ENCODE results near the gene SLC6A4. TPM values are rescaled to one million over a fixed set of nuclear protein-coding genes. Genes with fewer than 3 reads are reported as not detected.

SLC6A4 gene
- total RNA-seq, 1 donor from 2014 or later = not detected

GRCh38 chr17:30254150-30254549, 18.7 kb upstream of the SLC6A4 start:
- DNase-seq (ENCODE audit: low read depth) = no peak
- FAIRE-seq = no peak
- H3K36me3 ChIP-seq (ENCODE audit: control insufficient read depth, insufficient read depth, low read length) = peaks cover 3% of the 10 kb centered on the region

DNA sequence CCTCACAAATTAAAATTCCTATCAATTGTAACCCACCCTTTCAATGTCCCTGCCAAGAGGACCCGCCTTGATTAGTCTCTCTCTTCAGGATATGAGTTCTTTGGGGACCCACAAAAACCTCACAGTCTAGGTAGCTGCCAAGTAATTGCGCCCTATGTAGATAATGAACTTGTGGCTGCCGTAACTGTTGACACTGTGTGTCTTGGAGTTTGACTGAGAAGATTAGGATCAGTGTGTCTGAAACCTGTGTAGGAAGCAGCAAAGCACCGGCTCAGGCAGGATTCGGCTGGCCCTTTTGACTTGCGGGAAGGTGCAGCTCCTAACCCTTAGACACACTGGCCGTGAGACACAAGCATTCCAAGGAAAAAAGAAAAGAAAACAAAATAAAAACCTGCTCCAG, 17.8 kb upstream of the SLC6A4 start:
- TF ChIP-seq CTCF (IDR thresholded peaks at IDR 0.05; ENCODE audit: insufficient read depth, low read length, severe bottlenecking) = no peak
- Histone ChIP-seq H3K36me3 (ENCODE audit: control insufficient read depth, insufficient read depth, low read length) (peaks cover 3% of the 10 kb centered on the region), H3K4me3 (ENCODE audit: low read depth, low read length) (no peak overlapping the region), H3K27me3 (ENCODE audit: control insufficient read depth, insufficient read depth, low read length) (no peaks in the 10 kb centered on the region)
- DNase-seq (ENCODE audit: low read depth) = no peak
- no peak for FAIRE-seq

More at GRCh38 chr17:30254150-30254549, 18.7 kb upstream of the SLC6A4 start:
- Histone ChIP-seq H3K27me3 (ENCODE audit: control insufficient read depth, insufficient read depth, low read length) (no peaks in the 10 kb centered on the region), H3K4me3 (ENCODE audit: low read depth, low read length) (no peak overlapping the region)
- no peak for TF ChIP-seq CTCF (IDR thresholded peaks at IDR 0.05; ENCODE audit: insufficient read depth, low read length, severe bottlenecking)

DNA sequence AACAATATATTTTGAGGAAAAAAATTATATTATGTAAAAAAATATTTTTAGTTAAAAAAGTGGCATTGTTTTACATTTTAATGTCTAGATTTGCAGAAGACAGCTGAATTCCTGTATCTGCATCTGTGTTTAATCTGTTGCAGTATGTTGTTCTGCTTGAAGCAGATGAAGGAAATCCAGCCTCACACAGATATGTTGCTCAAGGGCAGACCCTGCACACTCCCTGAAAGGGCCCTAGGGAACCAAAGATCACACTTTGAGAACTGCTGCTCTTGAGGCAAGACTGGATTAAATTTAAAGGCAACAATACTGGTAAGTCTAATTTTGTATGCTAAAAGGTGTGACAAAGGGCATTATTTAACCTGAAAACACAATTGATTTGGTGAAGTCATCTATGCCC, 16.4 kb upstream of the SLC6A4 start:
- no peak for TF ChIP-seq CTCF (IDR thresholded peaks at IDR 0.05; ENCODE audit: insufficient read depth, low read length, severe bottlenecking)
- no peak for FAIRE-seq
- DNase-seq (ENCODE audit: low read depth) = no peak
- no peak overlapping the region for H3K4me3 ChIP-seq (ENCODE audit: low read depth, low read length)
- H3K36me3 ChIP-seq (ENCODE audit: control insufficient read depth, insufficient read depth, low read length) = peaks cover 5% of the 10 kb centered on the region
- H3K27me3 ChIP-seq (ENCODE audit: control insufficient read depth, insufficient read depth, low read length) = no peaks in the 10 kb centered on the region

DNA sequence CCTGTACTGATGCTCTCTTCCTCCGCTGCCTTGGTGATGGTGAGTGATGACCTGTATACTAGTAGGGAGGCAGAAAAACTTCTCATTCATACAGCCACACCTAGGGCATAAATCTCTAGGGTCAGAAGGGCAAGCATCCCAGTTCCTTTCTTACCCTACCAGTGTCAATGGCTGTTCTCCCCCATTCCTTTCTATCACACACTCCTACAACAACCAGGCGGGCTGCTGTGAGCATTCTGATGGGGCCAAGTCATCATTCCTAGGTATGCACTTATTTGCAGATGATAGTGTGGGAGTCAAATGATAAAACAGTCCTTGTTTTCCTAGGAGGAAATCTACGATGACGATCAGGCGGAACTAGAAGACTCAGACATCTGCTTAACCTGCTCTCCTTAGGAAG, 14.0 kb upstream of the SLC6A4 start:
- no peak for TF ChIP-seq CTCF (IDR thresholded peaks at IDR 0.05; ENCODE audit: insufficient read depth, low read length, severe bottlenecking)
- Histone ChIP-seq H3K4me3 (ENCODE audit: low read depth, low read length) (no peak overlapping the region), H3K27me3 (ENCODE audit: control insufficient read depth, insufficient read depth, low read length) (no peaks in the 10 kb centered on the region), H3K36me3 (ENCODE audit: control insufficient read depth, insufficient read depth, low read length) (peaks cover 5% of the 10 kb centered on the region)
- no peak for DNase-seq (ENCODE audit: low read depth)
- FAIRE-seq = no peak

DNA sequence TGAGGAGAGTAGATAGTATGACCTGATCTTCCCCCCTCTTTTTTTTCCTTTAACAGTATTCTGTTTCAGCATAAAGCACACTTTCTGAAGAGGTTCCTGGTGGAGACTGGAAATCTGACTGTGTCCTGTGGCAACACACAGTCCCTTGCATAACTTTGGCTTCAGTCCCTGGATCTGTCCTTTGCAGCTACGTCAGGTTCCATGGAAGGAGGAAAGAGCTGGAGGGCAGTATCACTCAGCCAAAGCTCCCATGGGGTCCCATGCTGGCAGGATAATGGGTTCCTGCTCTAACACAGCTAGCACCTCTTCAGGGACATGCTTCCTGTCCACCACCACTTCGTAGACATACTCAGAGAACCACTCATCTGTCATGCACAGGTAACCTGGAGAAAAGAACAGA, 13.3 kb upstream of the SLC6A4 start:
- no peak overlapping the region for H3K4me3 ChIP-seq (ENCODE audit: low read depth, low read length)
- no peaks in the 10 kb centered on the region for H3K27me3 ChIP-seq (ENCODE audit: control insufficient read depth, insufficient read depth, low read length)
- FAIRE-seq (no peak), DNase-seq (ENCODE audit: low read depth) (no peak)
- no peak for TF ChIP-seq CTCF (IDR thresholded peaks at IDR 0.05; ENCODE audit: insufficient read depth, low read length, severe bottlenecking)
- peaks cover 5% of the 10 kb centered on the region for H3K36me3 ChIP-seq (ENCODE audit: control insufficient read depth, insufficient read depth, low read length)

DNA sequence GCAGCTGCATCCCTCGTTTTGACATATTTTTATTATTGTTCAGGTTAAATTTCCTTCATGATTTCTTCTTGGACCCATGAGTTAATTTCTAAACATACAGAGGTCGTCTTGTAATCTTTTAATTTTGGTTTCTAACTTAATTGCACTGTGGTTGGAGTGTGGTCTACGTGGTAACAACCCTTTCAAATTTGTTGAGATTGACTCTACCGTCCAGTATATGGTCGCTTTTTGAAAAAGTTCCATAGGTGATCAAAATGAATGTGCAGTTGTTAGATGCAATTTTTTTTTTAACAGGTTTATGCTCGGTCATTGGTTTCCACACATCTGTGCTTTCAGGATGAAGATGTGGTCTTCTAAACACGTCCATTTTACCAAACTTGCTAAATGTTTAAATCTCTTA, 11.0 kb upstream of the SLC6A4 start:
- peaks cover 3% of the 10 kb centered on the region for H3K36me3 ChIP-seq (ENCODE audit: control insufficient read depth, insufficient read depth, low read length)
- FAIRE-seq (no peak), DNase-seq (ENCODE audit: low read depth) (no peak)
- H3K27me3 ChIP-seq (ENCODE audit: control insufficient read depth, insufficient read depth, low read length) = no peaks in the 10 kb centered on the region
- no peak overlapping the region for H3K4me3 ChIP-seq (ENCODE audit: low read depth, low read length)
- TF ChIP-seq CTCF (IDR thresholded peaks at IDR 0.05; ENCODE audit: insufficient read depth, low read length, severe bottlenecking) = no peak
